ENCODE data around the gene SOX18.

DNA sequence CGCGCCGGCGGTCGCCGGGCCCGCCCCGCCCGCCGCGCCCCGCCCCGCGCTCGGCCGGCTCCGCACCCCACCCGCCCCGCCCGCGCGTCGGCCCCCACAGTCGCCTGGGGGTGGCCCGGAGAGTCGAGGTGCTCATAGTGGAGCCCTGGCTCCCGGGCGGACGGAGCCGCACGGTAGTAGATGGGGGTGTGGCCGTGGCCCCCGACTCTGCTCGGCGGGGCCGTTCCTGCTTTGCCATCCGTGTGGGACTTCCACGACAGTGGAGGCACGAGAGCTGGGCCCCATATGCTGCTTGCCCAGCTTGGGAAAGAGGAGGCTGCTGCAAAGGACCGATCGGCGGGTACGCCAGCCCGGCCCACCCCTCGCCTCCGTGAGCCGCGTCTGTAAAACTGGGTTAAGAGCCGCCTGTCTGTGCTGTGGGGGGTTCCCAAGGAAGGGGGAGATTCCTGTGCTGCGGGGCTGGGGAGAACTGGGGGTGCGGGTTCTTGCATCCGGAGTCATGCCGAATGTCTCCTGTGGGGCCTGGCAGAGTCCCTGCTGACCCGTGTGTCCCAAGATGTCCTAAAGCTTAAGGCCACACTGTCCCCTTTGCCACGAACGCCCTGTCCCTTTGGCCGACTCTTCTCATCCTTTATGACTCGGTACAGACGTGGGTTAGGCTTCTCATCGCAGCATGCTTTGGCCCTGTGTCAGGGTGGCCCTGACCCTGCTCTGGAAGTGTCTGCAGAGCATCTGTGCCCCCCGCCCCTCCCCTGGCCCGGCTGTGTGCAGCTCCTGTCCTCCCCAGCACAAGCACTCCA lies 30.8 kb upstream of the SOX18 start, which contains the start of gene OPRL1:
- TF ChIP-seq CTCF (IDR thresholded peaks at IDR 0.05): no peak
- no peak for TF ChIP-seq POLR2A (IDR thresholded peaks at IDR 0.05)
- TF ChIP-seq EP300 (IDR thresholded peaks at IDR 0.05): no peak

Data from gastroesophageal sphincter (tissue), 3 donors.